ENCODE results near the gene GIPC1. TPM values are rescaled to one million over a fixed set of nuclear protein-coding genes. Genes with fewer than 3 reads are reported as not detected.
A peak's percentile ranks its signal among the peaks of the same experiment; 100 is the strongest.

Gene GIPC1
- total and polyA plus RNA-seq, 4 experiments from 2014 or later: 32.3 to 63.6 (median 42.0) TPM

- Mint-ChIP-seq H3K36me3 (peaks cover 30 to 50% of the 10 kb centered on the region in 2 donors), H3K27ac (peak within 1 kb of the TSS; percentile 95 to 99 (median 99)), H3K4me1 (peaks cover 46 to 81% (median 62%) of the 10 kb centered on the region in 4 donors), H3K27me3 (no peaks in the 10 kb centered on the region), H3K4me3 (peak within 1 kb of the TSS; percentile 92 to 99 (median 96)), H3K9me3 (peaks cover 0 to 8% (median 0%) of the 10 kb centered on the region in 8 donors)
- intact Hi-C loops (cut with micrococcal nuclease): loop anchor here (1.0 to 5.0 kb wide), 5 partner anchors 11 to 169 kb away; partner anchors contain the start of genes ADGRE5 and TECR
- Histone ChIP-seq H3K36me3 (ENCODE audit: insufficient read depth, low read length) (peaks cover 34% of the 10 kb centered on the region), H3K9me3 (ENCODE audit: control insufficient read depth in 1 of 2, low read length in 2 of 2) (no peaks in the 10 kb centered on the region), H3K27me3 (ENCODE audit: insufficient read depth, low read length) (no peaks in the 10 kb centered on the region), H3K4me1 (ENCODE audit: insufficient read depth, low read length) (peaks cover 69% of the 10 kb centered on the region), H3K4me3 (ENCODE audit: low read length in 2 of 2) (peak within 1 kb of the TSS; percentile 62 to 99), H3K27ac (ENCODE audit: low read depth, low read length) (peak within 1 kb of the TSS; percentile 94)
- ChIA-PET CTCF (ENCODE audit: partially characterized antibody) (interaction anchor here (0.9 to 3.8 kb wide), 3 partner anchors 10 to 39 kb away, joined by 3 to 66 read pairs (median 3); no protein-coding TSS in a partner anchor), POLR2A (ENCODE audit: partially characterized antibody) (interaction anchor here (0.6 to 28.2 kb wide), 31 partner anchors 8 to 1725 kb away, joined by 3 to 1220 read pairs (median 4); partner anchors contain the start of genes ADGRE5, ASF1B, DDX39A and DNAJB1)
- peak in 3 of 5 donors; percentile 69 to 73 (median 73) for DNase-seq
Measured at GRCh38 chr19:14517840-14518505, 22.0 kb upstream of the GIPC1 start, which contains the start of gene DNAJB1. DNAJB1 (minus strand) TSS chr19:14518397; CDS start chr19:14518349, 48 bp downstream.

- Histone ChIP-seq H3K9me3 (ENCODE audit: control insufficient read depth in 1 of 2, low read length in 2 of 2) (no peaks in the 10 kb centered on the region), H3K27ac (ENCODE audit: low read depth, low read length) (peak overlapping the region; percentile 94), H3K4me3 (ENCODE audit: low read length in 2 of 2) (peak overlapping the region; percentile 62 to 99), H3K36me3 (ENCODE audit: insufficient read depth, low read length) (peaks cover 36% of the 10 kb centered on the region), H3K4me1 (ENCODE audit: insufficient read depth, low read length) (peaks cover 64% of the 10 kb centered on the region), H3K27me3 (ENCODE audit: insufficient read depth, low read length) (no peaks in the 10 kb centered on the region)
- ChIA-PET POLR2A (ENCODE audit: partially characterized antibody) (interaction anchor here (0.8 to 28.2 kb wide), 19 partner anchors 8 to 436 kb away, joined by 3 to 1220 read pairs (median 7); partner anchors contain the start of genes ADGRE5, ASF1B, DDX39A and DNAJB1), CTCF (ENCODE audit: partially characterized antibody) (interaction anchor here (1.5 to 3.8 kb wide), 3 partner anchors 11 to 37 kb away, joined by 3 to 66 read pairs (median 8); no protein-coding TSS in a partner anchor)
- H3K4me1 Mint-ChIP-seq: peaks cover 41 to 79% (median 57%) of the 10 kb centered on the region in 4 donors
- H3K27ac Mint-ChIP-seq: peak overlapping the region; percentile 84 to 96 (median 95)
- H3K36me3 Mint-ChIP-seq: peaks cover 30 to 50% of the 10 kb centered on the region in 2 donors
- peak overlapping the region; percentile 91 to 99 (median 96) for H3K4me3 Mint-ChIP-seq
- no peak for DNase-seq
- peaks cover 0 to 6% (median 0%) of the 10 kb centered on the region in 8 donors for H3K9me3 Mint-ChIP-seq
- H3K27me3 Mint-ChIP-seq: no peaks in the 10 kb centered on the region
- intact Hi-C loops (cut with micrococcal nuclease): loop anchor here (5.0 kb wide), 2 partner anchors 135 to 170 kb away; partner anchors contain the start of gene ADGRE5
Measured at GRCh38 chr19:14517446-14517839, 21.5 kb upstream of the GIPC1 start.

GRCh38 chr19:14516746-14517438 lies 21.0 kb upstream of the GIPC1 start:
- no peaks in the 10 kb centered on the region for H3K27me3 ChIP-seq (ENCODE audit: insufficient read depth, low read length)
- peak overlapping the region; percentile 94 for H3K27ac ChIP-seq (ENCODE audit: low read depth, low read length)
- peak in 3 of 5 donors; percentile 41 to 50 (median 43) for DNase-seq
- H3K36me3 ChIP-seq (ENCODE audit: insufficient read depth, low read length): peaks cover 36% of the 10 kb centered on the region
- peaks cover 30 to 50% of the 10 kb centered on the region in 2 donors for H3K36me3 Mint-ChIP-seq
- peak overlapping the region; percentile 84 to 96 (median 95) for H3K27ac Mint-ChIP-seq
- peak overlapping the region; percentile 89 to 98 (median 96) for H3K4me3 Mint-ChIP-seq
- peak overlapping the region; percentile 62 to 99 for H3K4me3 ChIP-seq (ENCODE audit: low read length in 2 of 2)
- peaks cover 0 to 6% (median 0%) of the 10 kb centered on the region in 8 donors for H3K9me3 Mint-ChIP-seq
- CTCF ChIA-PET (ENCODE audit: partially characterized antibody): interaction anchor here (0.6 to 3.8 kb wide), 4 partner anchors 11 to 36 kb away, joined by 3 to 66 read pairs (median 6); no protein-coding TSS in a partner anchor
- H3K27me3 Mint-ChIP-seq: no peaks in the 10 kb centered on the region
- POLR2A ChIA-PET (ENCODE audit: partially characterized antibody): interaction anchor here (0.8 to 28.2 kb wide), 14 partner anchors 9 to 436 kb away, joined by 3 to 1220 read pairs (median 10); partner anchors contain the start of genes ADGRE5, DDX39A, DNAJB1 and GIPC1
- peaks cover 59% of the 10 kb centered on the region for H3K4me1 ChIP-seq (ENCODE audit: insufficient read depth, low read length)
- peaks cover 36 to 74% (median 53%) of the 10 kb centered on the region in 4 donors for H3K4me1 Mint-ChIP-seq
- intact Hi-C loops (cut with micrococcal nuclease): loop anchor here (5.0 kb wide), 2 partner anchors 135 to 170 kb away; partner anchors contain the start of gene ADGRE5
- no peaks in the 10 kb centered on the region for H3K9me3 ChIP-seq (ENCODE audit: control insufficient read depth in 1 of 2, low read length in 2 of 2)

GRCh38 chr19:14516048-14516534 lies 20.2 kb upstream of the GIPC1 start:
- peaks cover 51% of the 10 kb centered on the region for H3K4me1 ChIP-seq (ENCODE audit: insufficient read depth, low read length)
- no peaks in the 10 kb centered on the region for H3K27me3 ChIP-seq (ENCODE audit: insufficient read depth, low read length)
- no peak for DNase-seq
- ChIA-PET CTCF (ENCODE audit: partially characterized antibody) (interaction anchor here (0.6 to 3.8 kb wide), 3 partner anchors 10 to 35 kb away, joined by 3 to 66 read pairs (median 8); no protein-coding TSS in a partner anchor), POLR2A (ENCODE audit: partially characterized antibody) (interaction anchor here (1.0 to 28.2 kb wide), 6 partner anchors 9 to 435 kb away, joined by 4 to 1220 read pairs (median 28); partner anchors contain the start of genes ADGRE5, DNAJB1, GIPC1 and TECR)
- H3K36me3 ChIP-seq (ENCODE audit: insufficient read depth, low read length): peaks cover 36% of the 10 kb centered on the region
- Mint-ChIP-seq H3K4me1 (peaks cover 35 to 70% (median 51%) of the 10 kb centered on the region in 4 donors), H3K27ac (peak overlapping the region; percentile 84 to 96 (median 95)), H3K27me3 (no peaks in the 10 kb centered on the region), H3K36me3 (peaks cover 30 to 50% of the 10 kb centered on the region in 2 donors), H3K4me3 (peak overlapping the region; percentile 89 to 98 (median 96)), H3K9me3 (peaks cover 0 to 6% (median 0%) of the 10 kb centered on the region in 8 donors)
- intact Hi-C loops (cut with micrococcal nuclease): loop anchor here (5.0 kb wide), 2 partner anchors 134 to 171 kb away; partner anchors contain the start of gene ADGRE5
- peak overlapping the region; percentile 94 for H3K27ac ChIP-seq (ENCODE audit: low read depth, low read length)
- no peaks in the 10 kb centered on the region for H3K9me3 ChIP-seq (ENCODE audit: control insufficient read depth in 1 of 2, low read length in 2 of 2)
- H3K4me3 ChIP-seq (ENCODE audit: low read length in 2 of 2): peak overlapping the region; percentile 62 to 99

GRCh38 chr19:14515501-14516047 lies 19.6 kb upstream of the GIPC1 start:
- ChIA-PET POLR2A (ENCODE audit: partially characterized antibody) (interaction anchor here (4.2 to 28.2 kb wide), 3 partner anchors 8 to 40 kb away, joined by 35 to 1220 read pairs (median 1220); partner anchors contain the start of genes DNAJB1, GIPC1 and TECR), CTCF (ENCODE audit: partially characterized antibody) (interaction anchor here (2.4 to 3.8 kb wide), 2 partner anchors 10 to 35 kb away, joined by 8 to 66 read pairs; no protein-coding TSS in a partner anchor)
- Mint-ChIP-seq H3K4me3 (peak overlapping the region; percentile 89 to 98 (median 96)), H3K36me3 (peaks cover 30 to 50% of the 10 kb centered on the region in 2 donors), H3K27ac (peak overlapping the region; percentile 52 to 96 (median 95)), H3K27me3 (no peaks in the 10 kb centered on the region), H3K4me1 (peaks cover 36 to 75% (median 54%) of the 10 kb centered on the region in 4 donors), H3K9me3 (peaks cover 0 to 8% (median 0%) of the 10 kb centered on the region in 8 donors)
- H3K36me3 ChIP-seq (ENCODE audit: insufficient read depth, low read length): peaks cover 36% of the 10 kb centered on the region
- peak overlapping the region; percentile 62 to 99 for H3K4me3 ChIP-seq (ENCODE audit: low read length in 2 of 2)
- DNase-seq: no peak
- H3K4me1 ChIP-seq (ENCODE audit: insufficient read depth, low read length): peaks cover 50% of the 10 kb centered on the region
- intact Hi-C loops (cut with micrococcal nuclease): loop anchor here (5.0 kb wide), 2 partner anchors 133 to 172 kb away; partner anchors contain the start of gene ADGRE5
- no peaks in the 10 kb centered on the region for H3K27me3 ChIP-seq (ENCODE audit: insufficient read depth, low read length)
- H3K9me3 ChIP-seq (ENCODE audit: control insufficient read depth in 1 of 2, low read length in 2 of 2): no peaks in the 10 kb centered on the region
- H3K27ac ChIP-seq (ENCODE audit: low read depth, low read length): peak overlapping the region; percentile 94

Measured in CD4-positive, alpha-beta memory T cell (primary cell).